ENCODE results near the gene REP15.

Gene REP15

GRCh38 chr12:27730097-27730588, 33.9 kb downstream of the REP15 start:
- no peak overlapping the region for H3K4me2 ChIP-seq (ENCODE audit: low read depth, low read length)
- no peaks in the 10 kb centered on the region for H3K9me3 ChIP-seq (replicated peaks; ENCODE audit: insufficient read depth, low read length)
- H4K20me1 ChIP-seq (ENCODE audit: insufficient read depth, low read length), result no peaks in the 10 kb centered on the region
- no peaks in the 10 kb centered on the region for H3K27me3 ChIP-seq (replicated peaks; ENCODE audit: insufficient read depth, low read length)
- H3K79me2 ChIP-seq (ENCODE audit: low read length), result peaks cover 12% of the 10 kb centered on the region; the same call in 1 of the 2 replicates
- H2AFZ ChIP-seq (ENCODE audit: low read length), result no peak overlapping the region
- no peak overlapping the region for H3K4me3 ChIP-seq (ENCODE audit: low read length)
- H3K4me1 ChIP-seq (ENCODE audit: low read length), result no peaks in the 10 kb centered on the region
- H3K9me2 ChIP-seq (replicated peaks; ENCODE audit: insufficient read depth, low read length), result no peaks in the 10 kb centered on the region
- H3K36me3 ChIP-seq (replicated peaks; ENCODE audit: insufficient read depth, low read length), result peaks cover 5% of the 10 kb centered on the region; the same call in 1 of the 2 replicates
- no peaks in the 10 kb centered on the region for H3F3A ChIP-seq (ENCODE audit: insufficient read depth, low read length)
- H3K9ac ChIP-seq (ENCODE audit: low read length), result no peak overlapping the region
- no peak for DNase-seq
- H3K27ac ChIP-seq (ENCODE audit: low read length), result no peak overlapping the region
- TF ChIP-seq EZH2 (optimal IDR thresholded peaks at IDR 0.05; ENCODE audit: low read depth, low read length) (no peak), CTCF (IDR thresholded peaks at IDR 0.05; ENCODE audit: low read length) (no peak), EZH2phosphoT487 (IDR thresholded peaks at IDR 0.05; ENCODE audit: low read length) (no peak)

GRCh38 chr12:27732281-27732680, 36.0 kb downstream of the REP15 start:
- Histone ChIP-seq H3K9me3 (replicated peaks; ENCODE audit: insufficient read depth, low read length) (no peaks in the 10 kb centered on the region), H3K27me3 (replicated peaks; ENCODE audit: insufficient read depth, low read length) (no peaks in the 10 kb centered on the region), H4K20me1 (ENCODE audit: insufficient read depth, low read length) (no peaks in the 10 kb centered on the region), H3K27ac (ENCODE audit: low read length) (no peak overlapping the region), H3K36me3 (replicated peaks; ENCODE audit: insufficient read depth, low read length) (peaks cover 9% of the 10 kb centered on the region; the same call in 1 of the 2 replicates), H2AFZ (ENCODE audit: low read length) (no peak overlapping the region), H3K79me2 (ENCODE audit: low read length) (peaks cover 5% of the 10 kb centered on the region; the same call in 1 of the 2 replicates), H3K9me2 (replicated peaks; ENCODE audit: insufficient read depth, low read length) (no peaks in the 10 kb centered on the region), H3F3A (ENCODE audit: insufficient read depth, low read length) (no peaks in the 10 kb centered on the region), H3K4me3 (ENCODE audit: low read length) (no peak overlapping the region), H3K9ac (ENCODE audit: low read length) (no peak overlapping the region), H3K4me1 (ENCODE audit: low read length) (no peaks in the 10 kb centered on the region), H3K4me2 (ENCODE audit: low read depth, low read length) (no peak overlapping the region)
- no peak for TF ChIP-seq EZH2phosphoT487 (IDR thresholded peaks at IDR 0.05; ENCODE audit: low read length)
- TF ChIP-seq EZH2 (optimal IDR thresholded peaks at IDR 0.05; ENCODE audit: low read depth, low read length), result no peak
- TF ChIP-seq CTCF (IDR thresholded peaks at IDR 0.05; ENCODE audit: low read length), result peak; percentile 53
- DNase-seq, result peak; percentile 52

GRCh38 chr12:27733052-27733656, 36.9 kb downstream of the REP15 start:
- TF ChIP-seq CTCF (IDR thresholded peaks at IDR 0.05; ENCODE audit: low read length), result peak; percentile 81
- TF ChIP-seq EZH2 (optimal IDR thresholded peaks at IDR 0.05; ENCODE audit: low read depth, low read length), result no peak
- TF ChIP-seq EZH2phosphoT487 (IDR thresholded peaks at IDR 0.05; ENCODE audit: low read length), result no peak
- H3K27ac ChIP-seq (ENCODE audit: low read length), result no peak overlapping the region
- no peaks in the 10 kb centered on the region for H3K9me2 ChIP-seq (replicated peaks; ENCODE audit: insufficient read depth, low read length)
- H4K20me1 ChIP-seq (ENCODE audit: insufficient read depth, low read length), result no peaks in the 10 kb centered on the region
- peak; percentile 48 for DNase-seq
- H3K4me3 ChIP-seq (ENCODE audit: low read length), result no peak overlapping the region
- no peak overlapping the region for H3K4me2 ChIP-seq (ENCODE audit: low read depth, low read length)
- H3K79me2 ChIP-seq (ENCODE audit: low read length), result 0 out of 2 replicates have a peak, but pooled peaks cover 3% of the 10 kb centered on the region
- H3K9ac ChIP-seq (ENCODE audit: low read length), result no peak overlapping the region
- peaks cover 12% of the 10 kb centered on the region; the same call in 1 of the 2 replicates for H3K36me3 ChIP-seq (replicated peaks; ENCODE audit: insufficient read depth, low read length)
- H2AFZ ChIP-seq (ENCODE audit: low read length), result no peak overlapping the region
- no peaks in the 10 kb centered on the region for H3K4me1 ChIP-seq (ENCODE audit: low read length)
- H3K27me3 ChIP-seq (replicated peaks; ENCODE audit: insufficient read depth, low read length), result no peaks in the 10 kb centered on the region
- no peaks in the 10 kb centered on the region for H3F3A ChIP-seq (ENCODE audit: insufficient read depth, low read length)
- no peaks in the 10 kb centered on the region for H3K9me3 ChIP-seq (replicated peaks; ENCODE audit: insufficient read depth, low read length)

All from MM.1S (cell line).